Neural progenitor cell (in vitro differentiated cells): Measurements from ENCODE around the gene PCDH1.

Experiments
- CTCF ChIP-seq: fragments of 200-600 bp; sonication (generic); IDR thresholded peaks from 2 replicates; pipeline ENCODE4 v1.5.1; 2017; ENCODE audit warnings: antibody characterized with exemption, mild to moderate bottlenecking
- EZH2 ChIP-seq: fragments of 200-600 bp; sonication (generic); IDR thresholded peaks from 2 replicates; pipeline ENCODE4 v1.6.1; 2017; ENCODE audit warnings: antibody characterized with exemption, mild to moderate bottlenecking, moderate library complexity

- no peak for TF ChIP-seq CTCF
- TF ChIP-seq EZH2 = no peak
These were observed 8.0 kb downstream of the PCDH1 start for GRCh38 chr5:141870228-141870627.
